ENCODE measurements around the gene ANKS6. TPM values are rescaled to one million over a fixed set of nuclear protein-coding genes. Genes with fewer than 3 reads are reported as not detected.

ANKS6 gene
- total RNA-seq (10 to 100 TPM; 25.8 to 35.5 TPM), polyA plus RNA-seq (10 to 100 TPM; 16.7 to 24.2 TPM)
- long read RNA-seq, donor 1, partial matches to known transcripts, result 6 of 7 reads
- long read RNA-seq, donor 1, other reads (novel, unspliced or antisense), result 0 of 7 reads
- long read RNA-seq, donor 2, result 0 reads
- long read RNA-seq, donor 3, partial matches to known transcripts, result 0 of 1 reads
- long read RNA-seq, donor 3, other reads (novel, unspliced or antisense), result 0 of 1 reads
- long read RNA-seq, donor 4, result 0 reads
- long read RNA-seq, donor 5, partial matches to known transcripts, result 0 of 1 reads
- long read RNA-seq, donor 5, other reads (novel, unspliced or antisense), result 0 of 1 reads

DNA sequence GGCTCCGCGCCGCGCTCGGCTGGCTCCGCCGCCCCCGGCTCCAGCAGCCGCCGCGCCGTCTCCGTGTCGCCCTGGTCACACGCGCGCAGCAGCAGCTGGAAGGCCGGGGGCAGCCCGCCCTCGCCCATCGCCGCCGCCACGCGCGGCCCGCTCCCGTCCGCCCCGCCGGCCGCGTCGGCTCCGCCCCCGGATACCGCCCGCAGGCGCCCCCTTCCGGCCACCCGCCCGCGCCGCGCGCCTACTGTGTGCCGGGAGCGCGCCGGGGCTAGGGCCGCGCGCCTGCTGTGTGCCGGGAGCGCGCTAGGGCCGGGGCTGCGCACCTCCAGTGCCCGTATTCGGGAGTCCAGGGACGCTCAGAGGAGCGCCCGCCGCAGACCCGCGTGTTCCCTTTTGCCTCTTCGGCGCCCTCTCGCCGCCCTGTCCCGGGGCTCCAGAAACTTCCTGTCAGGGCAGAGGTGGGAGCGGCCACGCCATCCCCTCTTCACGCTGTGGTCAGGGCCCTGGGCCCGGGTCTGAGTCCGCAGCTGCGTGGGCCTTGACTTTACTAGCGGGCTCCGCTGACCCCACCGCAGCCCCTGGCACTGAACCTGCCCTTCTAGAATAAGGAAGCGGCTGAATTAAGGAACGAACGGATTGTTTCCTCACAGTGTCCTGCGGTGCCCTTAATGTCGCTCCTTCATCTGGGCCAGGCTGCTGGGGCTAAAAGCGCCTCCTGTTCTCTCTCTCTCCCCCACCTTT is at the start of gene ANKS6:
Gene ANKS6, minus strand, starts transcription at position 192 of the 738 bp plus-strand sequence. Its CDS starts 64 bp downstream, at position 128.
- Histone ChIP-seq H3K27me3 (ENCODE audit: control insufficient read depth in 3 of 3, insufficient read depth in 3 of 3, low read length in 2 of 3) (no peaks in the 10 kb centered on the region), H3K9me3 (ENCODE audit: control insufficient read depth in 4 of 4, insufficient read depth in 3 of 4, low read length in 3 of 4) (peaks cover 0 to 1% (median 0%) of the 10 kb centered on the region in 4 donors), H3K27ac (ENCODE audit: low read depth in 1 of 2, low read length in 1 of 2) (peak within 1 kb of the TSS; percentile 68 to 71), H3K4me1 (ENCODE audit: control insufficient read depth in 5 of 5, insufficient read depth in 5 of 5, low read length in 5 of 5) (peaks cover 0 to 17% (median 7%) of the 10 kb centered on the region in 5 donors), H3K9ac (ENCODE audit: insufficient read depth in 1 of 2, low read length in 2 of 2) (peak within 1 kb of the TSS; percentile 63 to 71), H3K36me3 (ENCODE audit: control insufficient read depth in 4 of 4, insufficient read depth in 4 of 4, low read length in 4 of 4) (no peaks in the 10 kb centered on the region), H3K4me3 (peak within 1 kb of the TSS; percentile 74)
- DNase-seq (peak; percentile 82 to 90 (median 87)), ATAC-seq (ENCODE audit: insufficient read depth, low FRiP score) (peak; percentile 96)
- 3% methylated on average over 36 to 86 of the region's 86 CpGs for WGBS, 2 donors
- peak; percentile 20 for TF ChIP-seq CTCF (IDR thresholded peaks at IDR 0.05; ENCODE audit: control extremely low read depth, extremely low read depth)

DNA sequence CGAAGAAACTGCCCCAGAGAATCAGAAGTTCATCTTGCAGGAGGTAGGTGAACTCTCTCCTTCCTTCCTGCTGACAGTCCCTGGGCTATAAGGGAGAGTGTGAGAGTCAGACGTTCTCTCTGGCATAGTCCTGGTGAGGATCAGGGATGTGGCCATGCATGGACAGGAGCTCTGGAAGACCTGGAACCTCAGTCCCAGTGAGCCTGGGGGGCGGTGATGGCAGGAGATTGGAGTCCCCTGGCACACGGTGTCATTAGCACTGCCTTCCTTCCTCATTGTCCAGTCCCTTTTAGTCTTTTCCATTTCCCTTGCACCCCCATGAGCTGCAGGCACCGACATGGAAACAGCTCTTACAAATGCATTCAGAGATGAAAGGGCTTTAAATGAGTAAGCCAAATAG is 49.7 kb upstream of the ANKS6 start:
- WGBS, 2 donors, result 80 to 83% methylated on average over 5 of the region's 5 CpGs
- Histone ChIP-seq H3K9ac (ENCODE audit: insufficient read depth in 1 of 2, low read length in 2 of 2) (no peak overlapping the region), H3K27ac (ENCODE audit: low read depth in 1 of 2, low read length in 1 of 2) (no peak overlapping the region), H3K4me3 (no peak overlapping the region), H3K36me3 (ENCODE audit: control insufficient read depth in 4 of 4, insufficient read depth in 4 of 4, low read length in 4 of 4) (peaks cover 0 to 2% (median 0%) of the 10 kb centered on the region in 4 donors), H3K9me3 (ENCODE audit: control insufficient read depth in 4 of 4, insufficient read depth in 3 of 4, low read length in 3 of 4) (no peaks in the 10 kb centered on the region), H3K4me1 (ENCODE audit: control insufficient read depth in 5 of 5, insufficient read depth in 5 of 5, low read length in 5 of 5) (peaks cover 0 to 6% (median 0%) of the 10 kb centered on the region in 5 donors), H3K27me3 (ENCODE audit: control insufficient read depth in 3 of 3, insufficient read depth in 3 of 3, low read length in 2 of 3) (no peaks in the 10 kb centered on the region)
- DNase-seq, result no peak
- no peak for TF ChIP-seq CTCF (IDR thresholded peaks at IDR 0.05; ENCODE audit: control extremely low read depth, extremely low read depth)
- ATAC-seq (ENCODE audit: insufficient read depth, low FRiP score), result no peak

- WGBS, 2 donors, result 89 to 93% methylated on average over 7 of the region's 7 CpGs
- ATAC-seq (ENCODE audit: insufficient read depth, low FRiP score), result no peak
- Histone ChIP-seq H3K27me3 (ENCODE audit: control insufficient read depth in 3 of 3, insufficient read depth in 3 of 3, low read length in 2 of 3) (no peaks in the 10 kb centered on the region), H3K36me3 (ENCODE audit: control insufficient read depth in 4 of 4, insufficient read depth in 4 of 4, low read length in 4 of 4) (peaks cover 0 to 6% (median 0%) of the 10 kb centered on the region in 4 donors), H3K9me3 (ENCODE audit: control insufficient read depth in 4 of 4, insufficient read depth in 3 of 4, low read length in 3 of 4) (no peaks in the 10 kb centered on the region), H3K27ac (ENCODE audit: low read depth in 1 of 2, low read length in 1 of 2) (no peak overlapping the region), H3K9ac (ENCODE audit: insufficient read depth in 1 of 2, low read length in 2 of 2) (no peak overlapping the region), H3K4me3 (no peak overlapping the region), H3K4me1 (ENCODE audit: control insufficient read depth in 5 of 5, insufficient read depth in 5 of 5, low read length in 5 of 5) (no peaks in the 10 kb centered on the region)
- DNase-seq, result no peak
- no peak for TF ChIP-seq CTCF (IDR thresholded peaks at IDR 0.05; ENCODE audit: control extremely low read depth, extremely low read depth)
These were observed 46.2 kb upstream of the ANKS6 start for GRCh38 chr9:98842510-98842909.

Data from lung (tissue), 16 donors.